ENCODE data around the gene ZG16. TPM values are rescaled to one million over a fixed set of nuclear protein-coding genes. Genes with fewer than 3 reads are reported as not detected.
A peak's percentile ranks its signal among the peaks of the same experiment; 100 is the strongest.
"Not testable (repeated sequence)": the region's sequence is repeated elsewhere in the genome, so short reads cannot be mapped to it uniquely, and the experiment has no call there.

Gene ZG16
- not detected for total RNA-seq
- long read RNA-seq, result 0 reads

- no peak for DNase-seq (ENCODE audit: low spot score)
Observed at GRCh38 chr16:29777576-29778350, at the start of gene ZG16. ZG16 (plus strand) TSS chr16:29778256; CDS start chr16:29779267, 1,011 bp downstream.

- no peak for DNase-seq (ENCODE audit: low spot score)
Observed at GRCh38 chr16:29729116-29729521, 48.9 kb upstream of the ZG16 start.

- DNase-seq (ENCODE audit: low spot score), result no peak
Observed at GRCh38 chr16:29730649-29731048, 47.4 kb upstream of the ZG16 start.

GRCh38 chr16:29731768-29732601 lies 46.1 kb upstream of the ZG16 start:
- DNase-seq (ENCODE audit: low spot score), result not testable (repeated sequence)

GRCh38 chr16:29734786-29735185 lies 43.3 kb upstream of the ZG16 start:
- DNase-seq (ENCODE audit: low spot score), result no peak

GRCh38 chr16:29736112-29736511 lies 41.9 kb upstream of the ZG16 start:
- DNase-seq (ENCODE audit: low spot score), result no peak

- no peak for DNase-seq (ENCODE audit: low spot score)
Observed at GRCh38 chr16:29736764-29737163, 41.3 kb upstream of the ZG16 start.

GRCh38 chr16:29737713-29738112 lies 40.3 kb upstream of the ZG16 start:
- no peak for DNase-seq (ENCODE audit: low spot score)

- DNase-seq (ENCODE audit: low spot score), result no peak
Observed at GRCh38 chr16:29738514-29738913, 39.5 kb upstream of the ZG16 start.

- not testable (repeated sequence) for DNase-seq (ENCODE audit: low spot score)
Observed at GRCh38 chr16:29739927-29740629, 38.0 kb upstream of the ZG16 start.

GRCh38 chr16:29740630-29741015 lies 37.4 kb upstream of the ZG16 start:
- not testable (repeated sequence) for DNase-seq (ENCODE audit: low spot score)

- DNase-seq (ENCODE audit: low spot score), result no peak
Observed at GRCh38 chr16:29742683-29743275, 35.3 kb upstream of the ZG16 start.

GRCh38 chr16:29743475-29743826 lies 34.6 kb upstream of the ZG16 start:
- DNase-seq (ENCODE audit: low spot score), result no peak

GRCh38 chr16:29743827-29744531 lies 34.1 kb upstream of the ZG16 start:
- DNase-seq (ENCODE audit: low spot score), result no peak

GRCh38 chr16:29744541-29745101 lies 33.4 kb upstream of the ZG16 start:
- DNase-seq (ENCODE audit: low spot score), result no peak

GRCh38 chr16:29745121-29745852 lies 32.8 kb upstream of the ZG16 start:
- no peak for DNase-seq (ENCODE audit: low spot score)

GRCh38 chr16:29745853-29746345 lies 32.2 kb upstream of the ZG16 start, which contains the start of gene C16orf54:
C16orf54 (minus strand) TSS chr16:29745990; CDS start chr16:29744951, 1,039 bp downstream.
- DNase-seq (ENCODE audit: low spot score), result peak; percentile 92

GRCh38 chr16:29746518-29746917 lies 31.5 kb upstream of the ZG16 start:
- DNase-seq (ENCODE audit: low spot score), result not testable (repeated sequence)

Data from mesenteric fat pad (tissue), 1 donor.